HepG2 (cell line): Measurements from ENCODE around the gene STIP1. TPM values are rescaled to one million over a fixed set of nuclear protein-coding genes. Genes with fewer than 3 reads are reported as not detected.

Source experiments
- CREM ChIP-seq, 2 experiments: sonication (generic) in 1 of 2; formaldehyde crosslinking in 1 of 2; IDR thresholded peaks; 2 replicates each; pipeline versions ENCODE4 v1.4.0 to v1.6.1; 2016 to 2020; ENCODE audit warnings: antibody characterized with exemption in 1 of 2, mild to moderate bottlenecking in 1 of 2, missing genetic modification reagents in 1 of 2
- EED ChIP-seq: sonication (generic); formaldehyde crosslinking; IDR thresholded peaks from 2 replicates; pipeline ENCODE4 v1.5.0; 2020; ENCODE audit warnings: mild to moderate bottlenecking, missing genetic modification reagents
- LRRFIP1 ChIP-seq: sonication (generic); formaldehyde crosslinking; conservative IDR thresholded peaks from 2 replicates; pipeline ENCODE4 v1.4.0; 2020; ENCODE audit warnings: missing genetic modification reagents
- ONECUT2 ChIP-seq: sonication (generic); formaldehyde crosslinking; IDR thresholded peaks from 2 replicates; pipeline ENCODE4 v1.4.0; 2020; ENCODE audit warnings: missing genetic modification reagents
- ZNF451 ChIP-seq: sonication (generic); formaldehyde crosslinking; IDR thresholded peaks from 2 replicates; pipeline ENCODE4 v1.5.0; 2020; ENCODE audit warnings: mild to moderate bottlenecking, missing genetic modification reagents
- ZNF460 ChIP-seq: sonication (generic); formaldehyde crosslinking; IDR thresholded peaks from 2 replicates; pipeline ENCODE4 v1.5.1; 2020; ENCODE audit warnings: missing genetic modification reagents, mild to moderate bottlenecking, borderline replicate concordance
- ZNF878 ChIP-seq: sonication (generic); formaldehyde crosslinking; IDR thresholded peaks from 2 replicates; pipeline ENCODE4 v1.8.1; 2023; ENCODE audit warnings: mild to moderate bottlenecking, missing genetic modification reagents, moderate library complexity
- polyA plus RNA-seq, 8 experiments: library from polyadenylated mRNA; depleted of rRNA in 3 of 8; stranded (reverse) in 7 of 8; unstranded in 1 of 8; fragments of >200 nt; fragmentation: Illumina TruSeq in 4 of 8; extraction: Trizol in 4 of 8; gene quantifications; 2 replicates each; pipeline versions ENCODE4 v1.2.1 to v1.2.3, GENCODE V29; 2011 to 2016; ENCODE audit warnings: low read depth in 4 of 8, missing spikeins in 1 of 8, mixed read lengths in 1 of 8; ENCODE audit not compliant: insufficient read depth in 1 of 8
- total RNA-seq, 5 experiments: library from RNA; depleted of rRNA; stranded (reverse); fragments of >200 nt; fragmentation: Illumina TruSeq; extraction: Trizol; gene quantifications; 2 replicates each; pipeline ENCODE4 v1.2.3, GENCODE V29; 2016; ENCODE audit warnings: low read depth in 1 of 5
- TF ChIP-seq, protein P1 (sequence below): IDR thresholded peaks from 2 replicates; pipeline ENCODE4 v1.6.1; 2016; ENCODE audit warnings: missing genetic modification reagents, missing compliant biosample characterization
- TF ChIP-seq, protein P2 (sequence below): sonication (generic); formaldehyde crosslinking; IDR thresholded peaks from 2 replicates; pipeline ENCODE4 v1.8.1; 2023; ENCODE audit warnings: mild to moderate bottlenecking, missing genetic modification reagents
- TF ChIP-seq, protein P3 (sequence below): sonication (generic); formaldehyde crosslinking; IDR thresholded peaks from 2 replicates; pipeline ENCODE4 v1.5.0; 2020; ENCODE audit warnings: mild to moderate bottlenecking, missing genetic modification reagents, borderline replicate concordance
- TF ChIP-seq, protein P4 (sequence below): sonication (generic); formaldehyde crosslinking; IDR thresholded peaks from 2 replicates; pipeline ENCODE4 v1.4.0; 2020; ENCODE audit warnings: missing genetic modification reagents; ENCODE audit errors: not compliant biosample characterization
- TF ChIP-seq, protein P5 (sequence below): conservative IDR thresholded peaks from 2 replicates; pipeline ENCODE4 v1.6.1; 2018; ENCODE audit warnings: missing genetic modification reagents
- TF ChIP-seq, protein P6 (sequence below): sonication (generic); formaldehyde crosslinking; IDR thresholded peaks from 2 replicates; pipeline ENCODE4 v1.8.1; 2022; ENCODE audit warnings: low read depth, mild to moderate bottlenecking, missing genetic modification reagents

The STIP1 gene
- total and polyA plus RNA-seq, 2 of the 13 experiments (the other 11 are each of a cell fraction or from before 2014, with no cell fraction given), result 81.1 to 217 TPM

DNA sequence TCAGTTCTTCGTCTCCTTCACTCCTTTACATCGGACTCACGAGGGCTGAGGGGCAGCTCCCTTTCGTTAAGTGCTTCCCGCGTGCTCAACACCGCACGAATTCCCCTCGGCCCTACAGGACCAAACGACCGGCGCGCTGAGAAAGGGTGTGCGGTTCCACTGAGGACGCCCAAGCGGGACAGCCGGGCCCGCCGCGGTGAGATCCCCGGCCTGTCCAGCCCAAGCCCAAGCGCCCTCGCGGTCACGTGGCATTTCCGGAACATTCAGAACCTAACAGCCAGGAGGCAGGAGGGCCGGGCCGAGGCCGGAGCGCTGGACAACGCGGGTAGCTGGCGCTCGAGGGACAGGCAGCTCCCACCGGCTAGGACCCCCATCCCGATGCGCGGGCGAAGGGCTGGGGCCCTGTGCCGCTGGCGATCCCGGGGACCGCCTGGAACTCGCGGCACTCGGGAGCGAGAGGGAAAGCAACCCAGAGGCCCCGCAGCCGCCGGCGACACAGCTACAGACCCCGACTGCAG lies 737 bp upstream of the STIP1 start (continued):
- TF ChIP-seq ZNF878 (peak; percentile 77; the same call in 1 of the 2 replicates), ONECUT2 (CRISPR knock-in tag) (peak; percentile 63), ZNF451 (CRISPR knock-in tag) (peak; percentile 97), LRRFIP1 (CRISPR knock-in tag) (no peak), EED (CRISPR knock-in tag) (peak; percentile 99), ZNF460 (CRISPR knock-in tag) (no peak), CREM (IDR thresholded peaks at IDR 0.05) (no peak), CREM (CRISPR knock-in tag; IDR thresholded peaks at IDR 0.05) (no peak)
- TF ChIP-seq, protein P1, sequence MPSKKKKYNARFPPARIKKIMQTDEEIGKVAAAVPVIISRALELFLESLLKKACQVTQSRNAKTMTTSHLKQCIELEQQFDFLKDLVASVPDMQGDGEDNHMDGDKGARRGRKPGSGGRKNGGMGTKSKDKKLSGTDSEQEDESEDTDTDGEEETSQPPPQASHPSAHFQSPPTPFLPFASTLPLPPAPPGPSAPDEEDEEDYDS (CRISPR knock-in tag), result no peak
- TF ChIP-seq, protein P2, sequence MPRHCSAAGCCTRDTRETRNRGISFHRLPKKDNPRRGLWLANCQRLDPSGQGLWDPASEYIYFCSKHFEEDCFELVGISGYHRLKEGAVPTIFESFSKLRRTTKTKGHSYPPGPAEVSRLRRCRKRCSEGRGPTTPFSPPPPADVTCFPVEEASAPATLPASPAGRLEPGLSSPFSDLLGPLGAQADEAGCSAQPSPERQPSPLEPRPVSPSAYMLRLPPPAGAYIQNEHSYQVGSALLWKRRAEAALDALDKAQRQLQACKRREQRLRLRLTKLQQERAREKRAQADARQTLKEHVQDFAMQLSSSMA (CRISPR knock-in tag), result peak; percentile 87
- TF ChIP-seq, protein P3, sequence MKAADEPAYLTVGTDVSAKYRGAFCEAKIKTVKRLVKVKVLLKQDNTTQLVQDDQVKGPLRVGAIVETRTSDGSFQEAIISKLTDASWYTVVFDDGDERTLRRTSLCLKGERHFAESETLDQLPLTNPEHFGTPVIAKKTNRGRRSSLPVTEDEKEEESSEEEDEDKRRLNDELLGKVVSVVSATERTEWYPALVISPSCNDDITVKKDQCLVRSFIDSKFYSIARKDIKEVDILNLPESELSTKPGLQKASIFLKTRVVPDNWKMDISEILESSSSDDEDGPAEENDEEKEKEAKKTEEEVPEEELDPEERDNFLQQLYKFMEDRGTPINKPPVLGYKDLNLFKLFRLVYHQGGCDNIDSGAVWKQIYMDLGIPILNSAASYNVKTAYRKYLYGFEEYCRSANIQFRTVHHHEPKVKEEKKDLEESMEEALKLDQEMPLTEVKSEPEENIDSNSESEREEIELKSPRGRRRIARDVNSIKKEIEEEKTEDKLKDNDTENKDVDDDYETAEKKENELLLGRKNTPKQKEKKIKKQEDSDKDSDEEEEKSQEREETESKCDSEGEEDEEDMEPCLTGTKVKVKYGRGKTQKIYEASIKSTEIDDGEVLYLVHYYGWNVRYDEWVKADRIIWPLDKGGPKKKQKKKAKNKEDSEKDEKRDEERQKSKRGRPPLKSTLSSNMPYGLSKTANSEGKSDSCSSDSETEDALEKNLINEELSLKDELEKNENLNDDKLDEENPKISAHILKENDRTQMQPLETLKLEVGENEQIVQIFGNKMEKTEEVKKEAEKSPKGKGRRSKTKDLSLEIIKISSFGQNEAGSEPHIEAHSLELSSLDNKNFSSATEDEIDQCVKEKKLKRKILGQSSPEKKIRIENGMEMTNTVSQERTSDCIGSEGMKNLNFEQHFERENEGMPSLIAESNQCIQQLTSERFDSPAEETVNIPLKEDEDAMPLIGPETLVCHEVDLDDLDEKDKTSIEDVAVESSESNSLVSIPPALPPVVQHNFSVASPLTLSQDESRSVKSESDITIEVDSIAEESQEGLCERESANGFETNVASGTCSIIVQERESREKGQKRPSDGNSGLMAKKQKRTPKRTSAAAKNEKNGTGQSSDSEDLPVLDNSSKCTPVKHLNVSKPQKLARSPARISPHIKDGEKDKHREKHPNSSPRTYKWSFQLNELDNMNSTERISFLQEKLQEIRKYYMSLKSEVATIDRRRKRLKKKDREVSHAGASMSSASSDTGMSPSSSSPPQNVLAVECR (CRISPR knock-in tag), result peak; percentile 96
- TF ChIP-seq, protein P4, sequence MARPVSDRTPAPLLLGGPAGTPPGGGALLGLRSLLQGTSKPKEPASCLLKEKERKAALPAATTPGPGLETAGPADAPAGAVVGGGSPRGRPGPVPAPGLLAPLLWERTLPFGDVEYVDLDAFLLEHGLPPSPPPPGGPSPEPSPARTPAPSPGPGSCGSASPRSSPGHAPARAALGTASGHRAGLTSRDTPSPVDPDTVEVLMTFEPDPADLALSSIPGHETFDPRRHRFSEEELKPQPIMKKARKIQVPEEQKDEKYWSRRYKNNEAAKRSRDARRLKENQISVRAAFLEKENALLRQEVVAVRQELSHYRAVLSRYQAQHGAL (CRISPR knock-in tag), result no peak
- TF ChIP-seq, protein P5, sequence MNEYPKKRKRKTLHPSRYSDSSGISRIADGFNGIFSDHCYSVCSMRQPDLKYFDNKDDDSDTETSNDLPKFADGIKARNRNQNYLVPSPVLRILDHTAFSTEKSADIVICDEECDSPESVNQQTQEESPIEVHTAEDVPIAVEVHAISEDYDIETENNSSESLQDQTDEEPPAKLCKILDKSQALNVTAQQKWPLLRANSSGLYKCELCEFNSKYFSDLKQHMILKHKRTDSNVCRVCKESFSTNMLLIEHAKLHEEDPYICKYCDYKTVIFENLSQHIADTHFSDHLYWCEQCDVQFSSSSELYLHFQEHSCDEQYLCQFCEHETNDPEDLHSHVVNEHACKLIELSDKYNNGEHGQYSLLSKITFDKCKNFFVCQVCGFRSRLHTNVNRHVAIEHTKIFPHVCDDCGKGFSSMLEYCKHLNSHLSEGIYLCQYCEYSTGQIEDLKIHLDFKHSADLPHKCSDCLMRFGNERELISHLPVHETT, result 0 out of 2 replicates have a peak, but pooled peaks have one; percentile 35
- TF ChIP-seq, protein P6, sequence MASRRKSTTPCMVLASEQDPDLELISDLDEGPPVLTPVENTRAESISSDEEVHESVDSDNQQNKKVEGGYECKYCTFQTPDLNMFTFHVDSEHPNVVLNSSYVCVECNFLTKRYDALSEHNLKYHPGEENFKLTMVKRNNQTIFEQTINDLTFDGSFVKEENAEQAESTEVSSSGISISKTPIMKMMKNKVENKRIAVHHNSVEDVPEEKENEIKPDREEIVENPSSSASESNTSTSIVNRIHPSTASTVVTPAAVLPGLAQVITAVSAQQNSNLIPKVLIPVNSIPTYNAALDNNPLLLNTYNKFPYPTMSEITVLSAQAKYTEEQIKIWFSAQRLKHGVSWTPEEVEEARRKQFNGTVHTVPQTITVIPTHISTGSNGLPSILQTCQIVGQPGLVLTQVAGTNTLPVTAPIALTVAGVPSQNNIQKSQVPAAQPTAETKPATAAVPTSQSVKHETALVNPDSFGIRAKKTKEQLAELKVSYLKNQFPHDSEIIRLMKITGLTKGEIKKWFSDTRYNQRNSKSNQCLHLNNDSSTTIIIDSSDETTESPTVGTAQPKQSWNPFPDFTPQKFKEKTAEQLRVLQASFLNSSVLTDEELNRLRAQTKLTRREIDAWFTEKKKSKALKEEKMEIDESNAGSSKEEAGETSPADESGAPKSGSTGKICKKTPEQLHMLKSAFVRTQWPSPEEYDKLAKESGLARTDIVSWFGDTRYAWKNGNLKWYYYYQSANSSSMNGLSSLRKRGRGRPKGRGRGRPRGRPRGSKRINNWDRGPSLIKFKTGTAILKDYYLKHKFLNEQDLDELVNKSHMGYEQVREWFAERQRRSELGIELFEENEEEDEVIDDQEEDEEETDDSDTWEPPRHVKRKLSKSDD (CRISPR knock-in tag), result 0 out of 2 replicates have a peak, but pooled peaks have one; percentile 14
